Ammon's horn (tissue), 1 donor: ENCODE measurements around the gene MRPL48.
"Not testable (repeated sequence)": the region's sequence is repeated elsewhere in the genome, so short reads cannot be mapped to it uniquely, and the experiment has no call there.

Source experiments
- DNase-seq: peaks from one replicate; pipeline ENCODE4 v3.0.0-alpha.2; 2016; ENCODE audit warnings: low spot score

Gene MRPL48

GRCh38 chr11:73787643-73788558, at the start of gene MRPL48:
Gene MRPL48, plus strand, starts transcription at chr11:73787874. Its CDS starts 98 bp downstream, at chr11:73787972.
- peak; percentile 92 for DNase-seq

DNA sequence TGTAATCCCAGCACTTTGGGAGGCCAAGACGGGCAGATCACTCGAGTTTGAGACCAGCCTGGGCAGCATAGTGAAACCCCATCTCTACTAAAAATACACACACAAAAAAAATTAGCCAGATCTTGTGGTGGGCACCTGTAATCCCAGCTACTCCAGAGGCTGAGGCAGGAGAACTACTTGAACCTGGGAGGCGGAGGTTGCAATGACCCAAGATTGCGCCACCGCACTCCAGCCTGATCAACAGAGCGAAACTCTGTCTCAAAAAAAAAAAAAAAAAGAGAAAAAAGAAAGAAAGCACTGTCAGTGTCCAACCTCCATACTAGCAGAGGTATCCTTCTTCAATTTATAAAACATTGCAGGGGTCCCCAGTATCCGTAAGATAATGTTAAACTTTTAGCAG, 44.6 kb upstream of the MRPL48 start:
- DNase-seq = no peak

DNA sequence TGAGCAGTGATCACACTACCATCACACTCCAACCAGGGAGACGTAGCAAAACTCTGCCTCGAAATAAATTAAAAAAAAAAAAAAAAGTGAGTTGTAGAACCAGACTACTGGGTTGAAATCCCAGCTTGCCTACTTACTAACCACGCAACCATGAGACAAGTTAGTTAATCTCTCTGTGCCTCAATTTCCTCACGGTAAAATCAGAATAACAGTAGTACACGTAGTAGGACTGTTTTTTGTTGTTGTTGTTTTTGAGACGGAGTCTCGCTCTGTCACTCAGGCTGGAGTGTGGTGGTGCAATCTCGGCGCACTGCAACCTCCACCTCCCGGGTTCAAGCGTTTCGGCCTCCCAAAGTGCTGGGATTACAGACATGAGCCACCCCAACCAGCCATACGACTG, 41.0 kb upstream of the MRPL48 start:
- no peak for DNase-seq

- no peak for DNase-seq
Observed at GRCh38 chr11:73747762-73748161, 39.9 kb upstream of the MRPL48 start.

DNA sequence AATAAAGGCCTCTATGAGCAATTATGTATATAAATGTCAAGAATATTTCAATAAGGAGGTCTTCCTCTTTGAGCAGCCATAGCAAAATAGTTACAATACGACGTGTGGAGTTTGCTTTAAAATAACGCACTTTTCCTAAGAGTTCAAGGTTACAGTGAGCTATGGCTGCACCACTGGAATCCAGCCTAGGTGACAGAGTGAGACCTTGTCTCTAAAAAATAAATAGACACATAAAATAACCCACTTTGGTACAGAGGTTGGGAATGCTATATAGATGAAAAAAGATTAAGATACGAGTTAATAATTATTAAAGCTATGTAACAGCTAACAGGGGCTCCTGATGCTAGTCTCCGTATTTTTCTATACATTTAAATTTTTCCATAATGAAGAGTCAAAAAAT, 39.4 kb upstream of the MRPL48 start:
- no peak for DNase-seq

DNA sequence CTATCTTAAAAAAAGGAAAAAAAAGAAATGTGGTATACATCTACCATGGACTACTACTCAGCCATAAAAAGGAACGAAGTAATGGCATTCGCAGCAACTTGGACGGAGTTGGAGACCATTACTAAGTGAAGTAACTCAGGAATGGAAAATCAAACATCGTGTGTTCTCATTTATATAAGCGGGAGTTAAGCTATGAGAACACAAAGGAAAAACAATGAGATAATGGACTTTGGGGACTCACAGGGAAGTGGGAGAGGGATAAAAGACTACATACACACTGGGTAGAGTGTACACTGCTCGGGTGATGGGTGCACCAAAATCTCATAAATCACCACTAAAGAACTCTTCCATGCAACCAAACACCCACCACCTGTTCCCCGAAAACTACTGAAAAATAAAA, 38.6 kb upstream of the MRPL48 start:
- DNase-seq = no peak

- DNase-seq = no peak
Observed at GRCh38 chr11:73750228-73750627, 37.4 kb upstream of the MRPL48 start.

DNA sequence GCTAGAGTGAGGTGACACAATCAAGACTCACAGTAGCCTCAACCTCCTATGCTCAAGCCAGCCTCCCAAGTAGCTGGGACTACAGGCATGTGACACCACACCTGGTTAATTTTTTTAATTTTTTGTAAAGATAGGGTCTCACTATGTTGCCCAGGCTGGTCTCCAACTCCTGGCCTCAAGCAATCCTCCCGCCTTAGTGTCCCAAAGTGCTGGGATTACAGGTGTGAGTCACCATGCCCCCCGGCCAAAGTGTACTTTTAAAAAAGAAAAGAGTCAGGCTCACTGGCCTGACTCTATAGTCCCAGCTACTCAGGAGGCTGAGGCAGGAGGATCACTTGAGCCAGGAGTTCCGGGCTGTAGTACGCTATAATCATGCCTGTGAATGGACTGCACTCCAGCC, 36.8 kb upstream of the MRPL48 start:
- not testable (repeated sequence) for DNase-seq

GRCh38 chr11:73752216-73752867, 35.3 kb upstream of the MRPL48 start:
- DNase-seq = no peak

DNA sequence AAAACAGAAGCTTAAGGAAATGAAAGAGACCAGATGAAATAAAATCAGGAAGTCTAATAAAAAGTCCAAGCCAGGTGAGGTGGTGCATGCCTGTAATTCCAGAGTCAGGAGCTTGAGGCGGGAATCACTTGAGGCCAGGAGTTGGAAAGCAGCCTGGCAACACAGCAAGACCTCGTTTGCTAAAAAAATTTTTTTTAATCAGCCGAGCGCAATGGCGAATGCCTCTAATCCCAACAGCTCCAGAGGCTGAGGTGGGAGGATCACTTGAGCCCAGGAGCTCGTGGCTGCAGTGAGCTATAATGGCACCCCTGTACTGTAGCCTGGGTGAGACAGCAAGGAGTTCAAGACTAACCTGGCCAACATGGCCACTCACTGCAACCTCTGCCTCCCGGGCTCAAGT, 34.8 kb upstream of the MRPL48 start:
- DNase-seq = no peak

GRCh38 chr11:73753938-73754337, 33.7 kb upstream of the MRPL48 start:
- DNase-seq = no peak

DNA sequence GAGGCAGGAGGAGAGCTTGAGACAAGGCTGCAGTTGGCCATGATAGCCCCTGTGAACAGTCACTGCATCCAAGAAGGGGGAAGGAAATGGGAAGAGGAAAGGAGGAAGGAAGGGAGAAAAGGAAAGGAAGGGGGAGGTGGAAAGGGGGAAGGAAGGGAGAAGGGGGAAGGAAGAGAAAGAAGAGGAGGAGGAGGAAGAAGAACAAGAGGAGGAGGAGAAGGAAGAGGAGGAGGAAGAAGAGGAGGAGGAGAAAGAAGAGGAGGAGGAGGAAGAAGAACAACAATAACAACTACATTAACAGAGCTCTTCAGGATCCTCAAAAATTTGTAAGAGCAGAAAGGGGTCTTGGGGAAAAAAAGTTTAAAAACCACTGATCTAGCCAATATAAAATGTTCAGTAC, 32.0 kb upstream of the MRPL48 start:
- no peak for DNase-seq

- no peak for DNase-seq
Observed at GRCh38 chr11:73757598-73757997, 30.1 kb upstream of the MRPL48 start.

- DNase-seq = no peak
Observed at GRCh38 chr11:73758451-73758850, 29.2 kb upstream of the MRPL48 start.

DNA sequence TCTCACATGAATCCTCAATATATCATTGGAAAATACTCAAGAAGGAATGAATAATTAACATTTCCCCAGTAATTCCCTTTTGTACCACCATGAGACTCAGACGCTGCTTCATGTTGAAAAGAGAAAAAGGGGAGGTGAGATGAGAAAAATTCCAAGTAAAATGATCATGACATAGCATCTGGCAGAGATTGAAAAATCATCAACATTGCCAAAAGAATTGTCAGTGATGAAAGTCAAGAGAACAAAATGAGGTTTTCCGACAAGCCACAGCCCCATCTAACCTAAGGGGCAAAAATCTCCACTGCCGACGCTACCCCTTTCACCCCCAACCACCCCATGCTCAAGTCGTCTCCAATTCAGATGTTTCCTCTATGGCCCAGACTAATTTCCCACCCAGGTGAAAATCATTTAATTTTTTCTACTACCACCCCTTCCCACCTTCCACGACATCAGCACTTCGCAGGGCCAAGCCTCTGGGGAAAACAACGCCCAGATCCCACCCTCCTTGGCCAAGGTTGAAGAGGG, 28.0 kb upstream of the MRPL48 start:
- DNase-seq = peak; percentile 11

DNA sequence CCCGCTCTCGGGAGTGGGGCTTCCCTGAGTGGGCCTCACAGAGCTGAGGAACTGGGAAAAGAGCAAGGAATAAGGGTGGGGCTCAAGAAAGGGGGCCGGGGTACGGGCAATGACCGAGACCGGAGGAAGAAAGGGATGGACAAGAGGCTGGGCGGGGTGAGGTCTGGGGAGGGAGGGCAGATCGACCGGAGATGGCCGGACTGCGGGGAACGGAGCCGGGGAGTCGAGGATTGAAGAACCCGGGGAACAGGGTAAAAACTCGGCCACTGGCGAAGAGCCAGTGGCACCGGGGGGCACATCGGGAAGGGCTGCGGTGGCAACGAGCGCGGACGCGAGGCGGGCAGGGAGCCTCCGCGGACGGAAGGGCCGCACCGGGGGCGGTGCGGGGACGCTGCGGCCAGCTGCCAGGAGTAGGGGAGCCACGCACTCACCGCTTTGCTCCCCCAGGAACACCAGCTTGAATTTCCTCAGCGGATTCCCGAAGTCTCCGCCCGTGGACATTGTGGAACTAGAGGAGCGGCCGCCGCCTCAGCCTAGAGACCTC, 27.5 kb upstream of the MRPL48 start:
- DNase-seq = peak; percentile 52

GRCh38 chr11:73760679-73761402, 26.8 kb upstream of the MRPL48 start, which contains the start of gene RAB6A:
Gene RAB6A, minus strand, starts transcription at chr11:73761074. Its CDS starts 439 bp downstream, at chr11:73760635.
- peak; percentile 100 for DNase-seq

GRCh38 chr11:73761403-73761945, 26.2 kb upstream of the MRPL48 start:
- DNase-seq = no peak

- DNase-seq = no peak
Observed at GRCh38 chr11:73762732-73763131, 24.9 kb upstream of the MRPL48 start.

- no peak for DNase-seq
Observed at GRCh38 chr11:73766763-73767162, 20.9 kb upstream of the MRPL48 start.

GRCh38 chr11:73770811-73771210, 16.9 kb upstream of the MRPL48 start:
- not testable (repeated sequence) for DNase-seq
